Measurements from ENCODE around the gene NDRG2. TPM values are rescaled to one million over a fixed set of nuclear protein-coding genes. Genes with fewer than 3 reads are reported as not detected.

Gene NDRG2
- total and polyA plus RNA-seq, 5 donors = 219 to 368 (median 343) TPM

GRCh38 chr14:20969336-20969735, 55.5 kb downstream of the NDRG2 start:
- WGBS = 89% methylated on average over 3 of the region's 3 CpGs
- Histone ChIP-seq H3K4me1 (ENCODE audit: control insufficient read depth, insufficient read depth, low read length) (no peaks in the 10 kb centered on the region), H3K4me3 (ENCODE audit: low read length) (no peak overlapping the region), H3K27me3 (ENCODE audit: control insufficient read depth, insufficient read depth) (no peaks in the 10 kb centered on the region), H3K9me3 (ENCODE audit: control insufficient read depth, low read length) (no peaks in the 10 kb centered on the region), H3K27ac (ENCODE audit: low read length) (no peak overlapping the region)
- ATAC-seq = no peak
- intact Hi-C loops (cut with DNase I) = loop anchor here in 3 of 4 donors (10.0 kb wide), 2 partner anchors 95 to 275 kb away; no protein-coding TSS in a partner anchor
- no peak for DNase-seq

Small RNA genes lying within 50 kb of the gene (microRNA-seq; reads per million reads assigned to microRNA genes)
- 0 to 0.42 reads per million in 2 donors for gene MIR6717

Other genes with a start within 250 kb of the NDRG2 start
- gene RNASE6, start 243.8 kb downstream of the NDRG2 start, total RNA-seq = 10 to 100 TPM in 2 of 4 donors, 1 to 10 TPM in 2; 5.2 to 13.9 (median 8.6) TPM
- gene RNASE6, start 243.8 kb downstream of the NDRG2 start, polyA plus RNA-seq = 2.4 TPM
- 100 to 1,000 TPM; 256 to 394 (median 314) TPM for gene RNASE1, start 222.2 kb downstream of the NDRG2 start, total RNA-seq
- gene RNASE1, start 222.2 kb downstream of the NDRG2 start, polyA plus RNA-seq = 290 TPM
- under 1 TPM in 1 of 4 donors, not detected in 3; 0.69 TPM for gene RNASE3, start 133.7 kb downstream of the NDRG2 start, total RNA-seq
- gene RNASE3, start 133.7 kb downstream of the NDRG2 start, polyA plus RNA-seq = 0.14 TPM
- gene RNASE2, start 69.6 kb downstream of the NDRG2 start, total RNA-seq = 10 to 100 TPM in 1 of 4 donors, 1 to 10 TPM in 3; 2.3 to 10.0 (median 5.1) TPM
- 3.8 TPM for gene RNASE2, start 69.6 kb downstream of the NDRG2 start, polyA plus RNA-seq
- gene METTL17, start 35.1 kb downstream of the NDRG2 start, total RNA-seq = 10 to 100 TPM; 27.0 to 42.4 (median 37.7) TPM
- 39.4 TPM for gene METTL17, start 35.1 kb downstream of the NDRG2 start, polyA plus RNA-seq
- gene SLC39A2, start 25.8 kb downstream of the NDRG2 start, total RNA-seq = under 1 TPM in 2 of 4 donors, not detected in 2; 0.29 to 0.35 TPM
- 0.16 TPM for gene SLC39A2, start 25.8 kb downstream of the NDRG2 start, polyA plus RNA-seq
- 1 to 10 TPM in 3 of 4 donors, under 1 TPM in 1; 0.56 to 1.7 (median 1.1) TPM for gene TPPP2, start 5.2 kb upstream of the NDRG2 start, total RNA-seq
- gene TPPP2, start 5.2 kb upstream of the NDRG2 start, polyA plus RNA-seq = 0.43 TPM
- gene RNASE13, start 9.7 kb upstream of the NDRG2 start, total RNA-seq = not detected
- not detected for gene RNASE13, start 9.7 kb upstream of the NDRG2 start, polyA plus RNA-seq
- gene RNASE7, start 17.3 kb upstream of the NDRG2 start, total RNA-seq = not detected
- gene RNASE7, start 17.3 kb upstream of the NDRG2 start, polyA plus RNA-seq = not detected
- gene RNASE8, start 32.8 kb upstream of the NDRG2 start, total RNA-seq = not detected
- not detected for gene RNASE8, start 32.8 kb upstream of the NDRG2 start, polyA plus RNA-seq
- gene ARHGEF40, start 45.2 kb upstream of the NDRG2 start, total RNA-seq = 10 to 100 TPM; 19.8 to 25.8 (median 21.0) TPM
- 15.1 TPM for gene ARHGEF40, start 45.2 kb upstream of the NDRG2 start, polyA plus RNA-seq
- gene ZNF219, start 73.6 kb upstream of the NDRG2 start, total RNA-seq = 10 to 100 TPM; 49.1 to 62.4 (median 56.1) TPM
- 68.6 TPM for gene ZNF219, start 73.6 kb upstream of the NDRG2 start, polyA plus RNA-seq
- gene TMEM253, start 76.0 kb upstream of the NDRG2 start, total RNA-seq = under 1 TPM; 0.28 to 0.63 (median 0.29) TPM
- 0.57 TPM for gene TMEM253, start 76.0 kb upstream of the NDRG2 start, polyA plus RNA-seq
- not detected for gene OR5AU1, start 131.0 kb upstream of the NDRG2 start, total RNA-seq
- gene OR5AU1, start 131.0 kb upstream of the NDRG2 start, polyA plus RNA-seq = not detected
- 100 to 1,000 TPM; 241 to 308 (median 289) TPM for gene HNRNPC, start 244.4 kb upstream of the NDRG2 start, total RNA-seq
- gene HNRNPC, start 244.4 kb upstream of the NDRG2 start, polyA plus RNA-seq = 334 TPM